GM19438 (cell line): ENCODE data around the gene ACOX3.
A peak's percentile ranks its signal among the peaks of the same experiment; 100 is the strongest.
"Not testable (repeated sequence)": the region's sequence is repeated elsewhere in the genome, so short reads cannot be mapped to it uniquely, and the experiment has no call there.

Experiments used
- ATAC-seq: cut with Tn5 transposase; IDR thresholded peaks from one replicate; pipeline ENCODE4 v1.9.1; 2021; ENCODE audit warnings: low read depth; ENCODE audit not compliant: unreplicated experiment

The ACOX3 gene

DNA sequence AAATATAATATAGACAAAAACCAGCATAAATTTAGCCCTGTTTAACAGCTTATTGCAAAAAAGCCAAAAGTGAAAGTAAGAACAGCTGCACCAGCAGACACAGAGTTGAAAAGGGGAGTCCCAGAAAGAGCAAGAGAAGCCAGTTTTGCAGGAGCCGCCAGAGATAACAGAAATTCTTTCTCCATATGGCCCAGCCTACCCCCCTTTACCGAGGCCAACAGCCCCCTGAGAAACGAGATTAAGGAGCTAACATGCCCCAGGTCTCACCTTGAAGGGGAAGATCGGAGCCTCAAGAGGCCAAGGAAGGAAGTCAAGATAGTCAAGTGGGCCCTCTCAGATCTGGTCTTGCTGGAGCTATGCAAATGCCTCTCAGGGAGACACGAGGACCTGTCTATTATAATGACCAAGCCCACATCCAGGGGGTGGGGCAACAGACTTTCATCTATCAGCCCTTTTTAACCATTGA is 4.8 kb downstream of the ACOX3 start:
- ATAC-seq: peak; percentile 65

DNA sequence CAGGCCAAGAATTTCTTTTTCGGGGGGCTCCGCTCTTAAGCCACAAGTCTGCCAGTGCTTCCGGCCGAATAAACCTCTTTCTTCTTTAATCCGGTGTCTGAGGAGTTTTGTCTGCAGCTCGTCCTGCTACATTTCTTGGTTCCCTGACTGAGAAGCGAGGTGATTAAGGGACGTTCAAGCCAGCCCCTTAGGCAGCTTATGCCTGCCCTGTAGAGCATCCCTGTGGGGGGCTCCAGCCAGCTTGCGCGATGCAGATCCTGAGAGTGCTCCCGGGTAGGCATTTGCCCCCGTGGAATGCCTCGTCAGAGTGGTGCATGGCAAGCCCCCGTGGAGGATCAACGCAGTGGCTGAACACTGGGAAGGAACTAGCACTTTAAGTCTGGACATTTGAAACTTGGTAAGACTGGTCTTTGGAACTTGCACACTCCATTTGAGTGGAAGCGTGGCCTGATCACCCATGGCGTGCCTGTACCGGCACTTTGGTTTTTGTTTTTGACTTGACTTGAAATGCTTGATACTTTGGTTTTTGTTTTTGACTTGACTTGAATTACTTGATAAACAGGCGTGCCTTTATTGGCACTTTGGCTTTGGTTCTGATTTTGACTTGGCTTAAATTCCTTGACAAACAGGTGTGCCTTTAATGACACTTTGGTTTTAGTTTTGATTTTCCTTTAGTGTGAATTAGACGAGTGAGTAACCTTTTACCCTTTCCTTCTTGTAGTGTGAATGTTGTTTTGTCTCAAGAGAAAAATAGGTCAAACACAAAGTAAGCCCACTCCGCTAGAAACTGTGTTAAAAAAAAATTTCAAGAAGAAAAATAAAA is 6.1 kb downstream of the ACOX3 start:
- no peak for ATAC-seq

DNA sequence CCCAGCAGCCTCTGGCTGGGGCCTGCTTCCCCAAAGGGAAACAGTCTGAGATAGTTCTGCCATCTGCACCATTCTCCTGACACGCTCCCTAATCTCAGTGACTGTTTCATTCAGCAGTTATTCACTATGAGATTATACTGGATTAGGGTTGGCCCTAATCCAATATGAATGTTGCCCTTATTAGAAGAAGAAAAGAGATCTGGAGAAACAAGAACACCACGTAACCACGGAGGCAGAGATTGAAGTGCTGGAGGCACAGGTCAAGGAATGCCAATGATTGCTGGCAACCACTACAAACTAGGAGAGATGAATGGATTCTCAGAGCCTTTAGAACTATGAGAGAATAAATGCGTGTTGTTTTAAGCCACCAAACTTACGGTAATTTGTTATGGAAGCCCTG is 7.4 kb downstream of the ACOX3 start:
- no peak for ATAC-seq

DNA sequence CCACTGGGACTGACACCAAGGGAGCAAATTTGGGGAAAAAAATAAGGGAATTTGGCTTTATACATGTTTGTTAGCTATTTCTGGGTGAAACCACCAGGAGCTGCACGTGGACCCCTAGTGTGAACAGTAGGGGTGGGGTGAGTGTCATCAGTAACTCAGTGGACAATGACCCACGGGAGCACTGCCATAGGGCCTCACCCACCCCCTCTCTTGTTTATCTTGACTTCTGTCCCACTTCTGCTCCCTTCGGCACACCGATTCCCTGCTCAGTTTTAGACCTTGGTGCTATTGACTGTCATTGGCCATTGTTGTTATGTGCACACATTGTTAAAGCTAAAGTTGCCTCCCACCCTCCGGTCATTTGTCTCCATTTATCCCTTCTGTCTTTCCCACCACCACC is 9.0 kb downstream of the ACOX3 start:
- no peak for ATAC-seq

GRCh38 chr4:8428288-8429097 is 12.0 kb downstream of the ACOX3 start:
- ATAC-seq: peak; percentile 91

DNA sequence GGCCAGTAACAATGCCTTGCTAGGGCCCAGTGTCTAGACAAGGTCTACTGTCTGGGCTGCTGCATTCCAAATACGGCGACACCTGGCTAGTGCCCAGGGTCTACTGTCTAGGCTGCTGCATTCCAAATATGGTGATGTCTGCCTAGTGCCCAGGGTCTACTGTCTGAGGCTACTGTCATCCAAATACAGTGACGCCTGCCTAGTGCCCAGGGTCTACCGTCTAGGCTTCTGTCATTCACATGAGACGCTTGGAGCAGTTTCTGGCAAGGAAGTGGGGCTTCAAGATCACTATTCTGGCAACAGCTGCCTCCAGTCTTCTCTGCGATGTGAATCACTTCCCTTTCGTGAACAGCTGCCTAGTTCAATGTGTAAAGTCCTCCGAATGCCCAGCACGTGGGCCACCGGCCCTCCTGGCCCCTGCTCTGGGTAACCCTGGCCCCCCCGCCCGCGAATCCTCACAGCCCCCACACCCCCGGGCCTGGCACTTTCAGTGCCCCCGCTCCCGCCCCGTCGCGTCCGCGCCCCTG is 12.7 kb downstream of the ACOX3 start:
- ATAC-seq: peak; percentile 53

DNA sequence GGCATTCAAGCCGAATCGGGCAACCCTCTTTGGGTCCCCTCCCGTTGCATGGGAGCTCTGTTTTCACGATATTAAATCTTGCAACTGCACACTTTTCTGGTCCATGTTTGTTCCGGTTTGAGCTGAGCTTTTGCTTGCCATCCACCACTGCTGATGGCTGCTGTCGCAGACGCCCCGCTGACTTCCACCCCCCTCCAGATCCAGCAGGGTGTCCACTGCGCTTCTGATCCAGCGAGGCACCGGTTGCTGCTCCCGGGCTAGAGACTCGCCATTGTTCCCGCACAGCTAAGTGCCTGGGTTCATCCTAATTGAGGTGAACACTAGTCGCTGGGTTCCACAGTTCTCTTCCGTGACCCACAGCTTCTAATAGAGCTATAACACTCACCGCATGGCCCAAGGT is 13.3 kb downstream of the ACOX3 start:
- no peak for ATAC-seq

- no peak for ATAC-seq
Measured at GRCh38 chr4:8422786-8423185, 17.7 kb downstream of the ACOX3 start.

DNA sequence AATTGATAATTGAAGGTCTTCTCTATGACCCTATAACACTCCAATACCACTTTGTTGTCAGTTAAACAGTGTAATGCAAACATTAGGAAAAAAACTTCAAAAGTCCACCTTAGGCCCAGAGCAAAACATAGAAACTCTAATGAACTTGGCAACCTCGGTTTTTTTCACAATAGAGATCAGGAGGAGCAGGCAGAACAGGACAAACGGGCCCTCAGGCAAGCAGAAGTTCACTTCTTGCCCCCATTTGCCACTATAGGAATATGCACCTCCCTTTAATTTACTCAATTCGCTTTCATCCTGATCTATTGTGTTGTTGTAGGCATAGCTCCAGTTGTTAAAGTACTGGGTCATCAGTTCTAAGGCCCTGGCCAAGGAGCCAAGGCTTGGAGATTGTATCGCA is 18.2 kb downstream of the ACOX3 start:
- ATAC-seq: no peak

- not testable (repeated sequence) for ATAC-seq
Measured at GRCh38 chr4:8420151-8420550, 20.4 kb downstream of the ACOX3 start.

DNA sequence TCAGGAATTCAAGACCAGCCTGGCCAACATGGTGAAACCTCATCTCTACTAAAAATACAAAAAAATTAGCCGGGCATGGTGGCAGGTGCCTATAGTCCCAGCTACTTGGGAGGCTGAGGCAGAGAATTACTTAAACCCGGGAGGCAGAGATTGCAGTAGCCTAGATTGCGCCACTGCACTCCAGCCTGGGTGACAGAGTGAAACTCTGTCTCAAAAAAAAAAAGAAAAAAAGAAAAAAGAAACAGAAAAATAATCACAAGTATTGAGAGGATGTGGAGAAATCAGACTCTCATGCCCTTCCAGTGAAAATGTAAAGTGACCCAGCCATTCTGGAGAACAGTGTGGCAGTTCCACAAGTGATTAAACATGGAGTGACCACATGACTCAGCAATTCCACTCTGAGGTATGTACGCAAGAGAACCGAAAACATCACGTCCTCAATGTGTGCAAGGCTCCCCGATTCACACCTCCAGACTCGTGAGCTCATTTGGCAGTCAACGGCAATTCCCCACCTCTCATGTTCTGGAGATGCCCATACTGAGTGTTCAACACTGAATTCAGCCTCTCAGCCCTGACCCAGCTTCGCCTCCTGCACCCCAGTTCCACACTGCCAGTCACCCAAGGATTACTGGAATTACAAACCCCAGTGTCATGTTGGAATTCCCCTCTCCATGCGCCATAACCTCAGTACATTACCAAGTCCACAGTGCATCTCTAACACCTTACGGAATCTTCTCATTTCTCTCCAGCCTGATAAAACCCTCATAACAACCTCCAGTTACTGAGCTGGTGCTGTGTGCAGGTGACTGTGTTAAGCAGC is 21.1 kb downstream of the ACOX3 start:
- ATAC-seq: no peak

- ATAC-seq: no peak
Measured at GRCh38 chr4:8417071-8417614, 23.4 kb downstream of the ACOX3 start.

GRCh38 chr4:8414377-8414776 is 26.1 kb downstream of the ACOX3 start:
- ATAC-seq: no peak

- no peak for ATAC-seq
Measured at GRCh38 chr4:8412288-8412687, 28.2 kb downstream of the ACOX3 start.

DNA sequence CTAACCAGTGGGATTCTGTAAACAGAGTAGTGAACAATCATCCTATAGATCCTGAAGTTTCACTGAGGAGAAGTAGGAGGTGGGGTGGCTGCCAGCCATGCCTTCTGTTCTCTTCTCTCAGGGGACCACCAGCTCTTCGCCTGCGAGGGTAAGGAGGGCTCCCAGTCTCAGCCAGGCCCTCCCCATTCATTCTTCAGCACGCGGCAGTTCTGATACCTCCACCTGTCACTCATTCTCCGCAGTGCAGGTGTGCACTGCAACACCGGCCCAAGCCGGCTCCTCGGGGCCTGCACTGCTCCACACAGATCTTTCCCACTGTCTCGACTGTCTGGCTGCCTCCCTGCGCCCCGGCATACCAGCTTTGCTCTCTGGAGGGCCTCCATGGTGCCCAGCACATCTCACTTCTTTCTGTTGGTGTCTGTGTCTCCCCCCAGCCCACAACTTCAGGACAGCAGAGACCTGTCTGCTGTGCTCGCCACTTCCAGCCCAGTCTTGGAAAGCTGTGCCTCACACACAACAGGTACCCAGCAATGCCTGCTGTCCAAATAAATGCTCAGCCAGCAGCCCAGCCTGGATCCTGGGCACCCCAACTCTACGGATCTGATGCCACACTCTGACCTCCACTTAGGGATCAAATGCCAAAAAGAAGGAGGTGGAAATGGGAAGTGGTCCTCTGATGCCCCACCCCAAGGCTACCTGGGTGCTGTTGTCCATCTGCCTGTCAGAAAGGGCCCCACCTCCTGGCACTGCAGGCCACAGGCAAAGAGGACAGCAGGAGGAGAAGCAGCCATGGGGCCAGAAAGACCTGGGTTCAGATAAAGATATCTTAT is 29.0 kb downstream of the ACOX3 start:
- ATAC-seq: no peak

GRCh38 chr4:8410641-8411271 is 29.8 kb downstream of the ACOX3 start:
- ATAC-seq: peak; percentile 76

DNA sequence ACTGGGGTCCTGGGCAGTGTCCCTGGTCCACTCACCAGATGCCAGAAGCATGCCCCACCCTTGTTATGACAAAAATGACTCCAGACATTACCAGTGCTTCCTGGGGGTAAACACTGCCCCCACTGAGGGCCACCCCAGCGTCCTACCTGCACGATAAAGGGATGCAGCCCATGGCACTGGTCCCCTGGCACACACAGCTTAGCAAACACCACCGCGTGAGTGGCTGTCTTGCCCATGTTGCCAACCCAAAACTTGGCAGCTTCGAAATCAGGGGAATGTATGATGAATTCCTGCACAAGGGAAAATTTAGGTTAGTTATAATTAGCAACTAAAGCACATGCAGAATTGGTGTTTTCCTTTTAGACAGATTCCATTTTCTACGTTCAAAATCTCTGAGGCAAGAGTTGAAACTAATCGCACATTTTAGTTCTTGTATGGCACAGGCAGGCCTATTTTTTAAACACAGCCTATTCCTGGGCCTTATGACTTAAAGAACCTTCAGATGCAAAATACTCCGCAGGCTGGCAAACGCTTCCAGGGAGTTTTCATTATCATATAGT is 30.4 kb downstream of the ACOX3 start:
- ATAC-seq: no peak

DNA sequence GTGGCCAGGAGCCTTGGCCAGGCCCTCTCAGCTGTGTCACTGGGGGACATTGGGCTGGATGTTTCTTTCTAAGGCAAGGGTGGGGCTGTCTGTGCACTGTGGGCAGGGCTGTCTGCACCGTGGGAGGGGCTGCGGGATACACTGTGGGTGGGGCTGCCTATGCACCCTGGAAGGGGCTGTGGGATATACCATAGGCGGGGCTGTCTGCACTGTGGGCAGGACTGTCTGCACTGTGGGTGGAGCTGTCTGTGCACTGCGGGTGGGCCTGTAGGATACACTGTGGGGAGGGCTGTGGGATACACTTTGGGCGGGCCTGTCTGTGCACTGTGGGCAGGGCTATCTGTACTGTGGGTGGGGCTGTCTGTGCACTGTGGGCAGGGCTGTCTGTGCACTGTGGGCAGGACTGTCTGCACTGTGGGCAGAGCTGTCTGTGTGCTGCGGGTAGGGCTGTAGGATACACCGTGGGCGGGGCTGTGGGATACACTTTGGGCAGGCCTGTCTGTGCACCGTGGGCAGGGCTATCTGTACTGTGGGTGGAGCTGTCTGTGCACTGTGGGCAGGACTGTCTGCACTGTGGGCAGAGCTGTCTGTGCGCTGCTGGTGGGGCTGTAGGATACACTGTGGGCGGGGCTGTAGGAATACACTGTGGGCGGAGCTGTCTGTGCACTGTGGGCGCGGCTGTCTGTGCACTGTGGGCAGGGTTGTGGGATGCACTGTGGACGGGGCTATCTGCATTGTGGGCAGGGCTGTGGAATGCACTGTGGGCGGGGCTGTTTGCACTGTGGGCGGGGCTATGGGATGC is 31.1 kb downstream of the ACOX3 start:
- ATAC-seq: no peak
